B cell (primary cell): ENCODE results near the gene DR1. TPM values are rescaled to one million over a fixed set of nuclear protein-coding genes. Genes with fewer than 3 reads are reported as not detected.

Experiments used
- ATAC-seq: fragments of 200-7000 bp; cut with Tn5 transposase; one replicate; pipeline ENCODE4 v1.10.0; 2021; ENCODE audit warnings: low read depth, mild to moderate bottlenecking, moderate number of reproducible peaks, moderate library complexity
- CTCF ChIA-PET: fragments of 350-600 bp; sonication (Branson Sonifier 250); formaldehyde crosslinking; loops from one replicate; lab custom pipeline; 2021; ENCODE audit warnings: antibody characterized with exemption, inconsistent platforms; lab: Charles Lee
- POLR2A ChIA-PET: fragments of 350-600 bp; sonication (Branson Sonifier 250); formaldehyde crosslinking; loops from one replicate; lab custom pipeline; 2021; ENCODE audit warnings: antibody characterized with exemption; lab: Charles Lee
- DNase-seq: peaks from one replicate; pipeline ENCODE4 v3.0.0; 2013
- H2AFZ ChIP-seq: 2 replicates; pipeline ENCODE4 v1.6.1; 2012; ENCODE audit warnings: mild to moderate bottlenecking, low read depth, low read length; ENCODE audit not compliant: insufficient read depth, poor library complexity, severe bottlenecking
- H3K27ac ChIP-seq, 2 donors: 1 replicate in 1 of 2; 2 replicates in 1 of 2; pipeline ENCODE4 v1.5.1; 2012 to 2013; ENCODE audit warnings: low read length in 2 of 2, mild to moderate bottlenecking in 2 of 2, moderate library complexity in 1 of 2
- H3K27me3 ChIP-seq, 4 experiments: fragments of 200-600 bp in 1 of 4; sonication (generic) in 1 of 4; replicated peaks in 1 of 4; 1 replicate in 2 of 4; 2 replicates in 2 of 4; pipeline versions ENCODE4 v1.6.1 to v1.7.0; 2013 to 2016; ENCODE audit warnings: low read length in 3 of 4, mild to moderate bottlenecking in 2 of 4, mixed read lengths in 1 of 4, moderate library complexity in 1 of 4; ENCODE audit not compliant: insufficient read depth in 4 of 4, control insufficient read depth in 3 of 4; ENCODE audit errors: control extremely low read depth in 1 of 4
- H3K36me3 ChIP-seq, 2 experiments: replicated peaks in 1 of 2; 1 replicate in 1 of 2; 2 replicates in 1 of 2; pipeline versions ENCODE4 v1.6.1 to v1.7.1; 2013; ENCODE audit warnings: low read length in 1 of 2; ENCODE audit not compliant: insufficient read depth in 2 of 2, control insufficient read depth in 1 of 2; ENCODE audit errors: control extremely low read depth in 1 of 2, extremely low read depth in 1 of 2
- H3K4me1 ChIP-seq, 2 donors: fragments of 200-600 bp in 1 of 2; sonication (generic) in 1 of 2; 1 replicate in 1 of 2; 2 replicates in 1 of 2; pipeline versions ENCODE4 v1.5.1 to v1.6.1; 2013 to 2017; ENCODE audit warnings: low read length in 2 of 2; ENCODE audit not compliant: control insufficient read depth in 2 of 2, insufficient read depth in 2 of 2
- H3K4me2 ChIP-seq: replicated peaks from 2 replicates; pipeline ENCODE3; 2012; ENCODE audit warnings: mild to moderate bottlenecking, low read depth, low read length; ENCODE audit not compliant: poor library complexity, severe bottlenecking
- H3K4me3 ChIP-seq, 5 experiments: fragments of 200-600 bp in 1 of 5; sonication (generic) in 1 of 5; 1 replicate in 3 of 5; 2 replicates in 2 of 5; pipeline versions ENCODE4 v1.5.1 to v1.7.0; 2011 to 2016; ENCODE audit warnings: low read length in 4 of 5, mild to moderate bottlenecking in 4 of 5, low read depth in 2 of 5, control low read depth in 1 of 5, moderate library complexity in 1 of 5; ENCODE audit not compliant: insufficient read depth in 1 of 5; ENCODE audit errors: control extremely low read depth in 1 of 5, extremely low read depth in 1 of 5
- H3K79me2 ChIP-seq: fragments of 200-600 bp; sonication (generic); one replicate; pipeline ENCODE4 v1.6.0; 2016; ENCODE audit warnings: low read length; ENCODE audit not compliant: control insufficient read depth, insufficient read depth
- H3K9ac ChIP-seq: fragments of 200-600 bp; sonication (generic); 2 replicates; pipeline ENCODE4 v1.6.1; 2017; ENCODE audit warnings: mild to moderate bottlenecking, low read length, moderate library complexity
- H3K9me3 ChIP-seq, 3 donors: one replicate each; pipeline versions ENCODE4 v1.6.1 to v1.7.1; 2013; ENCODE audit warnings: low read length in 2 of 3; ENCODE audit not compliant: control insufficient read depth in 2 of 3, insufficient read depth in 1 of 3; ENCODE audit errors: control extremely low read depth in 1 of 3
- H4K20me1 ChIP-seq: 2 replicates; pipeline ENCODE4 v1.6.0; 2012; ENCODE audit warnings: mild to moderate bottlenecking, low read length; ENCODE audit not compliant: insufficient read depth, control insufficient read depth, poor library complexity, severe bottlenecking
- H3K27ac Mint-ChIP-seq: one replicate; pipeline ENCODE4 v1.8.0; 2021; ENCODE audit warnings: mixed read lengths
- H3K27me3 Mint-ChIP-seq: one replicate; pipeline ENCODE4 v1.8.0; 2021; ENCODE audit warnings: mixed read lengths
- H3K4me1 Mint-ChIP-seq: one replicate; pipeline ENCODE4 v1.8.0; 2021; ENCODE audit warnings: mixed read lengths
- H3K4me3 Mint-ChIP-seq: one replicate; pipeline ENCODE4 v1.8.0; 2021; ENCODE audit warnings: mixed read lengths
- H3K9me3 Mint-ChIP-seq: one replicate; pipeline ENCODE4 v1.8.0; 2022; ENCODE audit warnings: mixed read lengths; ENCODE audit not compliant: insufficient read depth
- CTCF ChIP-seq: fragments of 200-600 bp; IDR thresholded peaks from one replicate; pipeline ENCODE4 v1.8.0; 2022; ENCODE audit warnings: antibody characterized with exemption, mild to moderate bottlenecking
- EZH2 ChIP-seq: IDR thresholded peaks from 2 replicates; pipeline ENCODE4 v1.6.1; 2012; ENCODE audit warnings: borderline replicate concordance, low read depth, mild to moderate bottlenecking, moderate library complexity, low read length; ENCODE audit not compliant: insufficient read depth, poor library complexity, severe bottlenecking
- WGBS: methylation state at CpG from one replicate; pipeline ENCODE4 v1.1.5; 2013; ENCODE audit warnings: missing lambda C conversion rate; ENCODE audit not compliant: insufficient coverage; 5-methylcytosine and 5-hydroxymethylcytosine counted together
- intact Hi-C: fragments of 100-400 bp; cut with micrococcal nuclease; formaldehyde crosslinking; loops from one replicate; pipeline ENCODE4 v1.10.0; 2022
- polyA plus RNA-seq: library from polyadenylated mRNA; depleted of rRNA; stranded (reverse); fragments of >200 nt; gene quantifications from 2 replicates; pipeline ENCODE4 v1.2.3, GENCODE V29; 2012
- total RNA-seq, 2 donors: library from RNA; stranded (reverse); fragments of 120-200 nt in 1 of 2; gene quantifications; 1 replicate in 1 of 2; 2 replicates in 1 of 2; pipeline versions ENCODE4 v1.2.3 to v1.2.4, GENCODE V29; 2013 to 2022

Gene DR1
- total and polyA plus RNA-seq, 2 donors (not counting 1 experiment from before 2014, with no cell fraction given), result 11.4 to 69.2 TPM

DNA sequence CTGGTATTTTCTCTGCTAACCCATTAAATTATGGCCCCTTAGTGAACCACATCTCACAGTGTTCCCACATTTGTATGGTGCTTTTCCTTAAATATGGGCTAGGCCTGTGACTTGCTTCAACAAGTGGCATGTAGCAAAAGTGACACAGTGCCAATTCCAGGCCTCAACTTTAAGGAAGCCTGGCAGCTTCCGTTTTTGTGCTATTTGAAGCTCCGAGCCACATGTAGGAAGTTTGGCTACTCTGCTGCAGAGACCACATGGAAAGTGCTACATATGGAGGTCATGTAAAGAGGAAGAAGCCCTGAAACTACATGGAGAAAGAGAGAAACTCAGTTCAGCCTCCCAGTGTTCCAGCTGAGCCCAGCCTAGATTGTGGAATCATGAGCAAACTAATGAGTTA, 28.5 kb upstream of the DR1 start:
- Histone ChIP-seq H3K79me2 (no peaks in the 10 kb centered on the region), H3K9ac (no peak overlapping the region), H3K4me1 (no peaks in the 10 kb centered on the region), H3K27ac (no peak overlapping the region), H3K4me2 (no peak overlapping the region), H4K20me1 (no peaks in the 10 kb centered on the region), H3K27me3 (no peaks in the 10 kb centered on the region), H3K9me3 (no peaks in the 10 kb centered on the region), H3K36me3 (no peaks in the 10 kb centered on the region), H3K4me3 (no peak overlapping the region), H2AFZ (no peak overlapping the region)
- intact Hi-C loops, result no loop called here
- WGBS, result 33% methylated on average over 1 of the region's 2 CpGs
- Mint-ChIP-seq H3K4me3 (no peak overlapping the region), H3K9me3 (no peaks in the 10 kb centered on the region), H3K27me3 (no peaks in the 10 kb centered on the region), H3K27ac (no peak overlapping the region), H3K4me1 (no peaks in the 10 kb centered on the region)
- DNase-seq (no peak), ATAC-seq (no peak)
- POLR2A ChIA-PET, result no interaction called here
- CTCF ChIA-PET, result interaction anchor here (1.1 to 2.9 kb wide), 2 partner anchors 13 to 16 kb away, joined by 3 to 14 read pairs; no protein-coding TSS in a partner anchor
- TF ChIP-seq CTCF (no peak), EZH2 (no peak)

DNA sequence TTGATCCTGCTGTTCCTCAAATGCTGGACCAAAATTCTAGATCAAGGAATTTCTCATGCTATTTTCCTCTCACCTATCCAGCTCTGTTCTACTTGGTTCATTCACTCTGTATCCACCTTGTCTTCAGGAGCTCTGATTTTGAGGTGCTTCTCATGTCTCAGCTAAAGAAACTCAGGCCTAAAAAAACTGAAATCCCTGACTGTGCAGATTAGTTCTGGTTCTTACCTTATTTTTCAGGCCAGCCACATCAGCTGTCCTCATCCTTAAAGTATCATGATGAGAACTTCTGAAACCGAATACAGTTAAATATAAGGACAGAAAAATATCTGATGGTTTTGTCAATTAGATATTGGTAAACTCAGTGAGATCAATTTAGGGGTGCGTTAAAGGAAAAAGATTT, 27.8 kb upstream of the DR1 start:
- no peaks in the 10 kb centered on the region for H3K9me3 Mint-ChIP-seq
- ChIA-PET CTCF (interaction anchor here (2.9 kb wide), 1 partner anchor 14 kb away, joined by 14 read pairs; no protein-coding TSS in a partner anchor), POLR2A (no interaction called here)

More for the DNA sequence above, 27.8 kb upstream of the DR1 start:
- Histone ChIP-seq H3K9me3 (no peaks in the 10 kb centered on the region), H3K4me2 (no peak overlapping the region), H2AFZ (no peak overlapping the region), H3K36me3 (no peaks in the 10 kb centered on the region), H3K27me3 (no peaks in the 10 kb centered on the region), H3K4me1 (no peaks in the 10 kb centered on the region), H3K79me2 (no peaks in the 10 kb centered on the region), H3K4me3 (no peak overlapping the region), H4K20me1 (no peaks in the 10 kb centered on the region), H3K9ac (no peak overlapping the region), H3K27ac (no peak overlapping the region)
- ATAC-seq (no peak), DNase-seq (no peak)
- Mint-ChIP-seq H3K27me3 (no peaks in the 10 kb centered on the region), H3K4me3 (no peak overlapping the region), H3K4me1 (no peaks in the 10 kb centered on the region), H3K27ac (no peak overlapping the region)
- WGBS, result 100% methylated on average over 2 of the region's 2 CpGs
- intact Hi-C loops, result no loop called here
- no peak for TF ChIP-seq CTCF
- TF ChIP-seq EZH2, result no peak
